KMS-11 (cell line): ENCODE data around the gene ATP13A3.
A peak's percentile ranks its signal among the peaks of the same experiment; 100 is the strongest.
"Not testable (repeated sequence)": the region's sequence is repeated elsewhere in the genome, so short reads cannot be mapped to it uniquely, and the experiment has no call there.

Experiments
- H2AFZ ChIP-seq: fragments of 200-600 bp; sonication (generic); 2 replicates; pipeline ENCODE4 v1.6.1; 2016; ENCODE audit warnings: antibody characterized with exemption, mixed run types, low read depth
- H3K27ac ChIP-seq: fragments of 200-600 bp; sonication (generic); 2 replicates; pipeline ENCODE4 v1.6.1; 2016; ENCODE audit warnings: mild to moderate bottlenecking, mixed run types
- H3K27me3 ChIP-seq: fragments of 200-600 bp; sonication (generic); 2 replicates; pipeline ENCODE4 v1.6.1; 2017; ENCODE audit warnings: mild to moderate bottlenecking, low read depth, mixed run types, moderate library complexity; ENCODE audit not compliant: insufficient read depth
- H3K36me3 ChIP-seq: fragments of 200-600 bp; sonication (generic); 2 replicates; pipeline ENCODE4 v1.6.1; 2017; ENCODE audit warnings: mild to moderate bottlenecking, mixed run types; ENCODE audit not compliant: insufficient read depth
- H3K4me1 ChIP-seq: fragments of 200-600 bp; sonication (generic); 2 replicates; pipeline ENCODE4 v1.6.1; 2016; ENCODE audit warnings: mild to moderate bottlenecking, low read depth, mixed run types; ENCODE audit not compliant: poor library complexity, severe bottlenecking
- H3K4me2 ChIP-seq: fragments of 200-600 bp; sonication (generic); 2 replicates; pipeline ENCODE4 v1.7.0; 2016; ENCODE audit warnings: mild to moderate bottlenecking, mixed run types
- H3K4me3 ChIP-seq: fragments of 200-600 bp; sonication (generic); IDR thresholded peaks from 2 replicates; pipeline ENCODE4 v1.6.1; 2017; ENCODE audit warnings: low read depth, low read length, mixed read lengths; ENCODE audit not compliant: insufficient read depth
- H3K79me2 ChIP-seq: fragments of 200-600 bp; sonication (generic); 2 replicates; pipeline ENCODE4 v1.6.1; 2016; ENCODE audit warnings: low read depth, mixed run types; ENCODE audit not compliant: insufficient read depth
- H3K9ac ChIP-seq: fragments of 200-600 bp; sonication (generic); 2 replicates; pipeline ENCODE4 v1.6.1; 2016; ENCODE audit warnings: mild to moderate bottlenecking, mixed run types
- H4K20me1 ChIP-seq: fragments of 200-600 bp; sonication (generic); 2 replicates; pipeline ENCODE4 v1.6.1; 2016; ENCODE audit warnings: mild to moderate bottlenecking, mixed run types; ENCODE audit not compliant: insufficient read depth
- TF ChIP-seq, protein P1 (sequence below): fragments of 200-600 bp; sonication (generic); conservative IDR thresholded peaks from 2 replicates; pipeline ENCODE4 v1.6.1; 2017; ENCODE audit warnings: low read depth, mild to moderate bottlenecking, antibody characterized with exemption, low read length, moderate library complexity, mixed read lengths

Gene ATP13A3

DNA sequence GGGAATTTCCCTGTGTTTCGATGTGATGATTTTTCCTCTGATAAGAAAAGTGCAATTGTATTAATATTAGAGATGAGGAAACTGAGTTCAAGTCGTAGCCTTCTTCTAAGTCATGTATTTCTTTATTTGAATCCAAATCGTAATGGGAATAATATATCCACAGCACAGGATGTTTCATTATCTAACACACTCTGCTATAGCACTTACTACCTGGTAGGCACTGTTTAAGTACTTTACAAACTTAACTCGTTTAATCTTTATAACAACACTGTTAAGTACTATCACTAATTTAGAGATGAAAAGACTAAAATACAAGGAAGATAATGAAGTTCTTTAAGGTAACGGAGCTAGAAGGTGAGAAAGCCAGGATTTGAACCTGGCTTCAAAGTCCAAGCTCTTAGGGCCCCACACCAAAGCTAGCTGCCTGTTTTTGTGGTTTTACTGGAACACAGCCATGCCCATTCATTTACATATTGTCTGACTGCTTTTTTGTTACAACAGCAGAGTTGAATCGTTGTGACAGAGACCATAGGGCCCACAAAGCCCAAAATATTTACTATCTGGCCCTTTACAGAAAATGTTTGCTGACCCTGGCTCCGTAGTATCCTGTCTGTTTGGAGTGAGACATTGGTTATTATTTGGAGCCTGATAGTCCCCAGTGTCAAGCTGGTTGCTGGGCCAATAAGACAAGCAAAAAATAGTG is 9.6 kb upstream of the ATP13A3 start:
- H3K4me2 ChIP-seq, result peak overlapping the region; percentile 58
- no peak overlapping the region for H3K4me3 ChIP-seq
- peaks cover 38% of the 10 kb centered on the region for H3K4me1 ChIP-seq
- TF ChIP-seq, protein P1, sequence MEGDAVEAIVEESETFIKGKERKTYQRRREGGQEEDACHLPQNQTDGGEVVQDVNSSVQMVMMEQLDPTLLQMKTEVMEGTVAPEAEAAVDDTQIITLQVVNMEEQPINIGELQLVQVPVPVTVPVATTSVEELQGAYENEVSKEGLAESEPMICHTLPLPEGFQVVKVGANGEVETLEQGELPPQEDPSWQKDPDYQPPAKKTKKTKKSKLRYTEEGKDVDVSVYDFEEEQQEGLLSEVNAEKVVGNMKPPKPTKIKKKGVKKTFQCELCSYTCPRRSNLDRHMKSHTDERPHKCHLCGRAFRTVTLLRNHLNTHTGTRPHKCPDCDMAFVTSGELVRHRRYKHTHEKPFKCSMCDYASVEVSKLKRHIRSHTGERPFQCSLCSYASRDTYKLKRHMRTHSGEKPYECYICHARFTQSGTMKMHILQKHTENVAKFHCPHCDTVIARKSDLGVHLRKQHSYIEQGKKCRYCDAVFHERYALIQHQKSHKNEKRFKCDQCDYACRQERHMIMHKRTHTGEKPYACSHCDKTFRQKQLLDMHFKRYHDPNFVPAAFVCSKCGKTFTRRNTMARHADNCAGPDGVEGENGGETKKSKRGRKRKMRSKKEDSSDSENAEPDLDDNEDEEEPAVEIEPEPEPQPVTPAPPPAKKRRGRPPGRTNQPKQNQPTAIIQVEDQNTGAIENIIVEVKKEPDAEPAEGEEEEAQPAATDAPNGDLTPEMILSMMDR, result no peak
- no peaks in the 10 kb centered on the region for H3K79me2 ChIP-seq
- H3K36me3 ChIP-seq, result no peaks in the 10 kb centered on the region
- no peaks in the 10 kb centered on the region for H3K27me3 ChIP-seq
- peak overlapping the region; percentile 44; the same call in 1 of the 2 replicates for H2AFZ ChIP-seq
- H3K27ac ChIP-seq, result 0 out of 2 replicates have a peak overlapping the region, but pooled peaks have one; percentile 0
- no peaks in the 10 kb centered on the region for H4K20me1 ChIP-seq
- H3K9ac ChIP-seq, result no peak overlapping the region

DNA sequence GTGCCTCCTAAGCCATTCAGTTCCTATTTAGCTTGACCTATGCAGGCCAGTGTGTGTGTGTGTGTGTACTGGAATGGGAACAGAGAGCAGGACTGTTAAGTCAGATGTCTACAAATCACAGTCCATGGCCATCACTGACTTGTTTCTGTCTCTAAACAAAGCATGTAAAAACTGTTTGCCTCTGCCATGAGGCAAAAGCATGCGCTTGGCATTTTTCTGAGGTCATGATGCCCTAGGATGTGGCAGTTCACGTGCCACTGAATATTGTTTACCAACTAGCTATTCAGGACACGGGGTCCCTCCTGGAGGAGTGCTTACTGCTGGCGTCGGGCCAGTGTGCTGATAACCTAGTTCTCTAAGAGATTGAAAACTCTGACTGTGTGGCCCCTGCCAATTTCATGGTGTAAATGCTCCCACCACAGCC is 8.2 kb upstream of the ATP13A3 start:
- Histone ChIP-seq H3K36me3 (no peaks in the 10 kb centered on the region), H3K4me2 (no peak overlapping the region), H4K20me1 (no peaks in the 10 kb centered on the region), H2AFZ (no peak overlapping the region), H3K79me2 (no peaks in the 10 kb centered on the region), H3K9ac (no peak overlapping the region), H3K27ac (no peak overlapping the region), H3K4me3 (no peak overlapping the region), H3K27me3 (no peaks in the 10 kb centered on the region), H3K4me1 (peaks cover 38% of the 10 kb centered on the region)
- TF ChIP-seq, protein P1, result no peak

DNA sequence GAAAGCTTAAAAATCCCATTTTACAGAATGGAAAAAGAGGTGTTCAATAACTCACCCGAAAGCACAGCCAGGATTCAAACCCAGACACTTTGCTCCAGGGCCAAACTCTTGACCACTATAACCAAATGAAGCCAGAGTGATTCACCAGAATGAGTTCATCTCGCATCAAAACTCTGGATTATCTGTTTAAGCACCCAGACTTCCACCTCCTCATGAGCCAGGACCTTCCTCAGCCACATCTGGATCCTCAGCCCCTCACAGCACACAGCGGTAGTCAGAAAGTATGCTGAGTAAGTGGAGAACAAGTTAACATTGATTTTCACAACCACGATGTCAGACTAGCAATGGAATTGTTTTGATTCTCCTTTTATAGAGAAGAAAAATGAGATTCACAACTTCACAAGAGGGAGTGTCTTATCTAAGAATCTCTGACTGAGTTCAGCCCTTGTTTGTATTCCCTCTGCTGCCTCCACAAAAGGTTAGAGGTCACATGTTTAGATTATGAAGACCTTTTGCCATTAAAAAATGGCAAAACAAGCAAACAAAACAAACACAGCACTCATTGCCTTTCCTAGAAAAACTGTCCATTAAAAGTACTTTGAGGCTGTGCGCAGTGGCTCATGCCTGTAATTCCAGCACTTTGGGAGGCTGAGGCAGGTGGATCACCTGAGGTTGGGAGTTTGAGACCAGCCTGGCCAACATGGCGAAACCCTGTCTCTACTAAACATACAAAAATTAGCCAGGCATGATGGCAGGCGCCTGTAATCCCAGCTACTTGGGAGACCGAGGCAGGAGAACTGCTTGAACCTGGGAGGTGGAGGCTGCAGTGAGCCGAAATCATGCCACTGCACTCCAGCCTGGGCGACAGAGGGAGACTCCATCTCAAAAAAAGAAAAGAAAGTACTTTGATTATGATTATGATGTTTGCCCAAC is 7.5 kb upstream of the ATP13A3 start:
- not testable (repeated sequence) for H3K9ac ChIP-seq, H3K27ac ChIP-seq

DNA sequence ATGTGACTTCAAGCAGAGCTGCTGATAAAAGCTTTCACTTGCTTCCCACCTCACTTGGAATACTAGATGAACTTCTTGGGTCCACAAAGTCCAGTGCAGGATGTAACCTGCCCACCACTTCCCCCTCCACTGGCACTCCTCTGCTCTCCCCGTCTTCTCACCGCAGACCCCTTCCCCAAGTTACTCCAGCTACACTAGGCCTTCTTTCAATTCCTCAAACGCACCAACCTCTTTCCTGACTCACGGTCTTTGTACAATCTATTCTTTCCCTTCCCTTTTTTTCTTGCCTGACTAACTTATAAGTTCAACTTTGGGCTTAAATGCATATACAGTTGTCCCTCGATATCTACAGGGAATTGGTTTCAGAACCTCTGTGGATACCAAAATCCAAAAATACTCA is 5.2 kb upstream of the ATP13A3 start:
- Histone ChIP-seq H2AFZ (no peak overlapping the region), H3K4me2 (no peak overlapping the region), H3K79me2 (no peaks in the 10 kb centered on the region), H4K20me1 (no peaks in the 10 kb centered on the region), H3K4me3 (no peak overlapping the region), H3K27ac (no peak overlapping the region), H3K27me3 (no peaks in the 10 kb centered on the region), H3K9ac (no peak overlapping the region), H3K36me3 (no peaks in the 10 kb centered on the region), H3K4me1 (peaks cover 25% of the 10 kb centered on the region)
- TF ChIP-seq, protein P1, result no peak

More for the DNA sequence above, 7.5 kb upstream of the ATP13A3 start:
- not testable (repeated sequence) for H4K20me1 ChIP-seq, H3K4me3 ChIP-seq, H3K36me3 ChIP-seq, H3K27me3 ChIP-seq, H2AFZ ChIP-seq, H3K79me2 ChIP-seq, H3K4me2 ChIP-seq
- peaks cover 38% of the 10 kb centered on the region for H3K4me1 ChIP-seq
